HepG2 (cell line): Measurements from ENCODE around the gene MED13L. TPM values are rescaled to one million over a fixed set of nuclear protein-coding genes. Genes with fewer than 3 reads are reported as not detected.
A peak's percentile ranks its signal among the peaks of the same experiment; 100 is the strongest.

Source experiments
- ATAC-seq: fragments of 200-7000 bp; cut with Tn5 transposase; 3 replicates; pipeline ENCODE4 v1.9.1; 2020; ENCODE audit warnings: mild to moderate bottlenecking, moderate library complexity
- BruUV-seq: library from RNA; stranded (reverse); fragments of 400-500 nt; replicated peaks from 2 replicates; lab custom pipeline; 2021; lab: Mats Ljungman, UMichigan
- CTCF ChIA-PET: fragments of 300-600 bp; formaldehyde crosslinking; extraction: SDS; loops from one replicate; lab custom pipeline; 2021; ENCODE audit warnings: low total read pairs, inconsistent platforms, low intra/inter-chr PET ratio; lab: Yijun Ruan, JAX
- POLR2A ChIA-PET: fragments of 350-600 bp; sonication (Branson Sonifier 250); formaldehyde crosslinking; loops from one replicate; lab custom pipeline; 2020; ENCODE audit warnings: antibody characterized with exemption, inconsistent platforms; lab: Yijun Ruan, JAX
- DNase-seq: peaks from one replicate; pipeline ENCODE4 v3.0.0-alpha.2; 2015; ENCODE audit warnings: low spot score
- FAIRE-seq: peaks from 3 replicates; lab custom pipeline; 2011; peaks lifted over from hg19 to GRCh38; lab: Jason Lieb, UNC
- H2AFZ ChIP-seq: one replicate; pipeline ENCODE4 v1.6.1; 2011; ENCODE audit warnings: low read length, inconsistent platforms
- H3K27ac ChIP-seq: fragments of 300-600 bp; 3 replicates; pipeline ENCODE4 v1.8.0; 2011; ENCODE audit warnings: mixed run types, mild to moderate bottlenecking, mixed read lengths, low read length, inconsistent platforms; ENCODE audit not compliant: insufficient read depth; ENCODE audit errors: extremely low read length
- H3K27me3 ChIP-seq, 2 experiments: fragments of 200-600 bp in 1 of 2; 2 replicates in 1 of 2; 3 replicates in 1 of 2; pipeline versions ENCODE4 v1.6.0 to v1.8.0; 2011; ENCODE audit warnings: low read length in 2 of 2, mild to moderate bottlenecking in 2 of 2, moderate library complexity in 2 of 2, inconsistent platforms in 1 of 2; ENCODE audit not compliant: insufficient read depth in 2 of 2, control insufficient read depth in 1 of 2
- H3K36me3 ChIP-seq, 2 experiments: fragments of 200-600 bp in 1 of 2; replicated peaks in 1 of 2; 2 replicates in 1 of 2; 3 replicates in 1 of 2; pipeline versions ENCODE4 v1.5.1 to v1.8.0; 2011; ENCODE audit warnings: low read length in 2 of 2, inconsistent platforms in 1 of 2; ENCODE audit not compliant: insufficient read depth in 2 of 2, control insufficient read depth in 1 of 2
- H3K4me1 ChIP-seq: 2 replicates; pipeline ENCODE4 v1.5.1; 2012; ENCODE audit warnings: low read length, inconsistent platforms; ENCODE audit not compliant: insufficient read depth
- H3K4me2 ChIP-seq: 2 replicates; pipeline ENCODE4 v1.6.0; 2011; ENCODE audit warnings: low read depth, low read length, inconsistent platforms
- H3K4me3 ChIP-seq, 3 experiments: fragments of 200-600 bp in 1 of 3; sonication (generic), shearing (Covaris generic) in 1 of 3; replicated peaks in 1 of 3; 2 replicates each; pipeline ENCODE4 v1.5.1; 2011 to 2016; ENCODE audit warnings: low read length in 3 of 3, inconsistent platforms in 2 of 3, low read depth in 2 of 3, mild to moderate bottlenecking in 2 of 3, control low read depth in 1 of 3, mixed read lengths in 1 of 3; ENCODE audit not compliant: insufficient read depth in 1 of 3
- H3K79me2 ChIP-seq: one replicate; pipeline ENCODE4 v1.6.1; 2011; ENCODE audit warnings: low read length, inconsistent platforms; ENCODE audit not compliant: insufficient read depth
- H3K9ac ChIP-seq: 2 replicates; pipeline ENCODE4 v1.6.0; 2011; ENCODE audit warnings: mild to moderate bottlenecking, low read depth, low read length, inconsistent platforms; ENCODE audit not compliant: insufficient read depth
- H3K9me3 ChIP-seq: 2 replicates; pipeline ENCODE4 v1.5.1; 2012; ENCODE audit warnings: mild to moderate bottlenecking, low read length
- H4K20me1 ChIP-seq: 2 replicates; pipeline ENCODE4 v1.6.0; 2011; ENCODE audit warnings: inconsistent platforms, mild to moderate bottlenecking, low read length, moderate library complexity; ENCODE audit not compliant: insufficient read depth
- ATRX ChIP-seq: sonication (generic); formaldehyde crosslinking; IDR thresholded peaks from 2 replicates; pipeline ENCODE4 v1.4.0; 2020; ENCODE audit warnings: missing genetic modification reagents, borderline replicate concordance
- GPN1 ChIP-seq: sonication (generic); formaldehyde crosslinking; IDR thresholded peaks from 2 replicates; pipeline ENCODE4 v1.5.1; 2020; ENCODE audit warnings: missing genetic modification reagents, borderline replicate concordance
- MAFF ChIP-seq: IDR thresholded peaks from 2 replicates; pipeline ENCODE4 v1.6.1; 2011; ENCODE audit warnings: low read depth, low read length, improper control_type of control experiment
- MAFK ChIP-seq, 2 experiments: IDR thresholded peaks in 1 of 2; conservative IDR thresholded peaks in 1 of 2; 2 replicates each; pipeline ENCODE4 v1.6.1; 2011; ENCODE audit warnings: improper control_type of control experiment in 2 of 2, low read length in 2 of 2
- MZF1 ChIP-seq: sonication (generic); formaldehyde crosslinking; IDR thresholded peaks from 2 replicates; pipeline ENCODE4 v1.8.1; 2023; ENCODE audit warnings: mild to moderate bottlenecking, missing genetic modification reagents, borderline replicate concordance
- PPARG ChIP-seq: conservative IDR thresholded peaks from 2 replicates; pipeline ENCODE4 v1.6.1; 2016; ENCODE audit warnings: missing biosample characterization, missing genetic modification reagents
- TAF1 ChIP-seq: sonication (generic); formaldehyde crosslinking; IDR thresholded peaks from 2 replicates; pipeline ENCODE4 v1.4.0; 2020; ENCODE audit warnings: missing genetic modification reagents
- ZNF256 ChIP-seq: sonication (generic); formaldehyde crosslinking; conservative IDR thresholded peaks from 2 replicates; pipeline ENCODE4 v1.4.0; 2020; ENCODE audit warnings: missing genetic modification reagents
- ZNF501 ChIP-seq: sonication (generic); formaldehyde crosslinking; IDR thresholded peaks from 2 replicates; pipeline ENCODE4 v1.5.1; 2020; ENCODE audit warnings: mild to moderate bottlenecking, moderate library complexity, missing genetic modification reagents
- WGBS: methylation state at CpG from one replicate; pipeline ENCODE4 v1.1.6; 2017; ENCODE audit warnings: low lambda C conversion rate; 5-methylcytosine and 5-hydroxymethylcytosine counted together
- in situ Hi-C: cut with HindIII; loops from 2 replicates; pipeline ENCODE4 v1.10.0; 2017; ENCODE audit warnings: low pct_unique_long_range_greater_than_20kb; ENCODE audit not compliant: extremely low pct_ligation_motif_present
- intact Hi-C: fragments of 100-400 bp; cut with micrococcal nuclease; formaldehyde crosslinking; loops from one replicate; pipeline ENCODE4 v1.10.0; 2022; ENCODE audit not compliant: unreplicated experiment
- polyA plus RNA-seq, 8 experiments: library from polyadenylated mRNA; depleted of rRNA in 3 of 8; stranded (reverse) in 7 of 8; unstranded in 1 of 8; fragments of >200 nt; fragmentation: Illumina TruSeq in 4 of 8; extraction: Trizol in 4 of 8; gene quantifications; 2 replicates each; pipeline versions ENCODE4 v1.2.1 to v1.2.3, GENCODE V29; 2011 to 2016; ENCODE audit warnings: low read depth in 4 of 8, missing spikeins in 1 of 8, mixed read lengths in 1 of 8; ENCODE audit not compliant: insufficient read depth in 1 of 8
- total RNA-seq, 5 experiments: library from RNA; depleted of rRNA; stranded (reverse); fragments of >200 nt; fragmentation: Illumina TruSeq; extraction: Trizol; gene quantifications; 2 replicates each; pipeline ENCODE4 v1.2.3, GENCODE V29; 2016; ENCODE audit warnings: low read depth in 1 of 5
- TF ChIP-seq, protein P1 (sequence below): sonication (generic); formaldehyde crosslinking; IDR thresholded peaks from 2 replicates; pipeline ENCODE4 v1.4.0; 2020; ENCODE audit warnings: low read depth, mild to moderate bottlenecking, missing genetic modification reagents

Gene MED13L
- total and polyA plus RNA-seq, 2 of the 13 experiments (the other 11 are each of a cell fraction or from before 2014, with no cell fraction given) = 24.8 to 38.9 TPM

DNA sequence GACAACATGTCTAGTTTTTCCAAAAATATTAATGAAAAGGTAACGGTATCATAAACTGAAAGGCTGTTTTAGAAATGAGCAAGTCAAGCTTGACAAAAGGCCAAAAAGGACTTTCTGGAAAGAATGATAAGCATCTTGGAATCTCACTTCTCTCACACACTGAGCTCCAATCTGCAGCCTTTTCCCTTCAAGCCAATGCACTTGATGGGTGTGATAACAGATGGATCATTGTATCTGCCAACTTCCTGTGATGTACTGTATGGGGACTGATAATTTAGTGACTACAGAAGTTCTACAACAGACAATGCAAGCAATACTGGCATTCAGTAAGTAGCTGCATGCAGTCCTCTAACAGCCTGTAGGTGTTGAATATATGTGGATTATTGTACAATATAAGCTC lies 147.1 kb downstream of the MED13L start (continued):
- TF ChIP-seq, protein P1, sequence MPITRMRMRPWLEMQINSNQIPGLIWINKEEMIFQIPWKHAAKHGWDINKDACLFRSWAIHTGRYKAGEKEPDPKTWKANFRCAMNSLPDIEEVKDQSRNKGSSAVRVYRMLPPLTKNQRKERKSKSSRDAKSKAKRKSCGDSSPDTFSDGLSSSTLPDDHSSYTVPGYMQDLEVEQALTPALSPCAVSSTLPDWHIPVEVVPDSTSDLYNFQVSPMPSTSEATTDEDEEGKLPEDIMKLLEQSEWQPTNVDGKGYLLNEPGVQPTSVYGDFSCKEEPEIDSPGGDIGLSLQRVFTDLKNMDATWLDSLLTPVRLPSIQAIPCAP (CRISPR knock-in tag) = no peak
- TF ChIP-seq GPN1 (CRISPR knock-in tag) (no peak), MZF1 (CRISPR knock-in tag) (no peak)

DNA sequence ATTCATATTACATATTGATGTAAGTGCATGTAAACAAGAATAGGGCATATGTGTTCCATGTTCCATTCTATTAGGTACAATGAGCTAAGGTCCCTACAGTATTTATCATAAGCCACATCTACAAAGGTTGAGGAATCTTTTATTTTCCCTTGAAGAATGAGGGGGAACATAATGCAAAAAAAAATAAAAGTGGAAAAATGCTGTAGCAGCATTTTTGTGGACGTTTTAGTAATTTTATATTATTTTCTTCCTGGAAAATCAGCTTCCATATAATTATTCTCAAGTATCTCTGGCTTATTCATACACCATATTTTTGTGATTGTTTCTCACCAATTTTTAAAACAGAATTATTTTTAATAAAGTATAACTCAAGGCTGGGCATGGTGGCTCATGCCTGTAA lies 148.7 kb downstream of the MED13L start:
- WGBS = 86% methylated on average over 1 of the region's 1 CpG
- Histone ChIP-seq H3K36me3 (no peaks in the 10 kb centered on the region), H3K27ac (no peak overlapping the region), H3K4me1 (peaks cover 59% of the 10 kb centered on the region), H4K20me1 (peaks cover 15% of the 10 kb centered on the region; the same call in 1 of the 2 replicates), H3K9ac (no peak overlapping the region), H3K27me3 (no peaks in the 10 kb centered on the region), H3K4me3 (no peak overlapping the region), H3K79me2 (peaks cover 57% of the 10 kb centered on the region), H2AFZ (no peak overlapping the region), H3K4me2 (no peak overlapping the region), H3K9me3 (no peaks in the 10 kb centered on the region)
- DNase-seq (no peak), ATAC-seq (no peak)
- no TSS peak for BruUV-seq
- CTCF ChIA-PET = no interaction called here
- intact Hi-C loops = no loop called here
- TF ChIP-seq MAFF (peak; percentile 73), TAF1 (no peak), PPARG (CRISPR knock-in tag) (no peak), MAFK (conservative IDR thresholded peaks at IDR 0.05 in 1 of 2, IDR thresholded peaks at IDR 0.05 in 1 of 2; ENCODE audit: low read length in 2 of 2) (peak; percentile 78 to 85), ZNF501 (CRISPR knock-in tag) (no peak), ATRX (CRISPR knock-in tag) (no peak), ZNF256 (no peak)
- TF ChIP-seq, all 625 proteins: peak for 2
- in situ Hi-C loops = no loop called here
- POLR2A ChIA-PET = no interaction called here
- FAIRE-seq = no peak
